Left forelimb (tissue), 1 donor: ENCODE data around the gene SIAH2.

Experiments used
- DNase-seq: peaks from one replicate; pipeline ENCODE4 v3.0.0-alpha.2; 2018; ENCODE audit warnings: low spot score

Gene SIAH2

GRCh38 chr3:150733936-150734794 is 28.8 kb downstream of the SIAH2 start:
- DNase-seq, result no peak

GRCh38 chr3:150733373-150733935 is 29.5 kb downstream of the SIAH2 start:
- no peak for DNase-seq

GRCh38 chr3:150729682-150730360 is 33.1 kb downstream of the SIAH2 start:
- no peak for DNase-seq

- DNase-seq, result no peak
Observed at GRCh38 chr3:150727653-150728502, 35.1 kb downstream of the SIAH2 start.

GRCh38 chr3:150725548-150725947 is 37.4 kb downstream of the SIAH2 start:
- no peak for DNase-seq

GRCh38 chr3:150723946-150724345 is 39.0 kb downstream of the SIAH2 start:
- DNase-seq, result no peak

- no peak for DNase-seq
Observed at GRCh38 chr3:150722267-150722666, 40.7 kb downstream of the SIAH2 start.

GRCh38 chr3:150721285-150722130 is 41.5 kb downstream of the SIAH2 start:
- DNase-seq, result no peak

GRCh38 chr3:150720444-150720843 is 42.5 kb downstream of the SIAH2 start:
- DNase-seq, result no peak

GRCh38 chr3:150710097-150710496 is 52.9 kb downstream of the SIAH2 start:
- DNase-seq, result no peak

GRCh38 chr3:150703756-150704344 is 59.1 kb downstream of the SIAH2 start, which contains the start of gene ERICH6:
Gene ERICH6 (minus strand): TSS chr3:150703920. CDS start chr3:150703898, 22 bp downstream.
- DNase-seq, result peak; percentile 94

- DNase-seq, result no peak
Observed at GRCh38 chr3:150703299-150703755, 59.6 kb downstream of the SIAH2 start.

- DNase-seq, result no peak
Observed at GRCh38 chr3:150699068-150699639, 63.8 kb downstream of the SIAH2 start.

GRCh38 chr3:150697646-150698045 is 65.3 kb downstream of the SIAH2 start:
- no peak for DNase-seq

- DNase-seq, result no peak
Observed at GRCh38 chr3:150691414-150692040, 71.4 kb downstream of the SIAH2 start.
